GM12878 (cell line): Measurements from ENCODE around the gene TRIM72.
"Not testable (repeated sequence)": the region's sequence is repeated elsewhere in the genome, so short reads cannot be mapped to it uniquely, and the experiment has no call there.

Source experiments
- CBFB ChIP-seq: IDR thresholded peaks from 2 replicates; pipeline ENCODE4 v1.6.1; 2016; ENCODE audit warnings: antibody characterized with exemption, low read depth
- CEBPB ChIP-seq, 2 experiments: fragments of 150-350 bp in 1 of 2; IDR thresholded peaks; 2 replicates each; pipeline ENCODE4 v1.6.1; 2012 to 2014; ENCODE audit warnings: low read depth in 2 of 2, low read length in 2 of 2, borderline replicate concordance in 1 of 2, inconsistent platforms in 1 of 2
- CREB1 ChIP-seq: IDR thresholded peaks from 2 replicates; pipeline ENCODE4 v1.6.1; 2012; ENCODE audit warnings: low read depth, mild to moderate bottlenecking, inconsistent platforms
- CTCF ChIP-seq, 3 experiments: IDR thresholded peaks in 2 of 3; conservative IDR thresholded peaks in 1 of 3; 2 replicates each; pipeline ENCODE4 v1.5.1; 2011; ENCODE audit warnings: low read depth in 3 of 3, low read length in 3 of 3, mild to moderate bottlenecking in 3 of 3, control low read depth in 2 of 3, moderate library complexity in 2 of 3, inconsistent platforms in 1 of 3, mixed read lengths in 1 of 3; ENCODE audit not compliant: control insufficient read depth in 2 of 3, insufficient read depth in 1 of 3; ENCODE audit errors: extremely low read depth in 1 of 3
- EZH2 ChIP-seq: IDR thresholded peaks from 2 replicates; pipeline ENCODE4 v1.6.1; 2012; ENCODE audit warnings: low read depth, mild to moderate bottlenecking, control low read depth, inconsistent platforms, low read length, borderline replicate concordance; ENCODE audit not compliant: control insufficient read depth
- FOXM1 ChIP-seq: IDR thresholded peaks from 2 replicates; pipeline ENCODE4 v1.6.1; 2012; ENCODE audit warnings: low read depth, mild to moderate bottlenecking, inconsistent platforms, low read length, moderate library complexity
- HDAC2 ChIP-seq: fragments of 200-600 bp; sonication (generic); IDR thresholded peaks from 2 replicates; pipeline ENCODE4 v1.6.1; 2017
- POLR2A ChIP-seq: IDR thresholded peaks from 2 replicates; pipeline ENCODE4 v1.6.1; 2011; ENCODE audit warnings: low read depth, mild to moderate bottlenecking, low read length
- REST ChIP-seq: IDR thresholded peaks from 2 replicates; pipeline ENCODE4 v1.6.1; 2012; ENCODE audit warnings: mild to moderate bottlenecking, low read depth, low read length
- TCF3 ChIP-seq: IDR thresholded peaks from 2 replicates; pipeline ENCODE4 v1.6.1; 2012; ENCODE audit warnings: low read depth, mild to moderate bottlenecking, low read length, borderline replicate concordance; ENCODE audit not compliant: insufficient read depth

- TF ChIP-seq REST; CBFB; CTCF (IDR thresholded peaks at IDR 0.05 in 2 of 3, conservative IDR thresholded peaks at IDR 0.05 in 1 of 3; ENCODE audit: control insufficient read depth in 2 of 3, extremely low read depth in 1 of 3, insufficient read depth in 1 of 3, low read depth in 3 of 3, low read length in 3 of 3); HDAC2; TCF3; EZH2; CREB1; FOXM1; CEBPB (IDR thresholded peaks at IDR 0.05; ENCODE audit: borderline replicate concordance in 1 of 2, low read depth in 2 of 2, low read length in 2 of 2); POLR2A: not testable (repeated sequence)
Measured at GRCh38 chr16:31269973-31270372, 56.1 kb downstream of the TRIM72 start.
